ENCODE results near the gene ADAMTSL1. TPM values are rescaled to one million over a fixed set of nuclear protein-coding genes. Genes with fewer than 3 reads are reported as not detected.
"Not testable (repeated sequence)": the region's sequence is repeated elsewhere in the genome, so short reads cannot be mapped to it uniquely, and the experiment has no call there.

ADAMTSL1 gene
- total RNA-seq, 8 experiments from 2014 or later: 5.3 to 87.8 (median 11.5) TPM

DNA sequence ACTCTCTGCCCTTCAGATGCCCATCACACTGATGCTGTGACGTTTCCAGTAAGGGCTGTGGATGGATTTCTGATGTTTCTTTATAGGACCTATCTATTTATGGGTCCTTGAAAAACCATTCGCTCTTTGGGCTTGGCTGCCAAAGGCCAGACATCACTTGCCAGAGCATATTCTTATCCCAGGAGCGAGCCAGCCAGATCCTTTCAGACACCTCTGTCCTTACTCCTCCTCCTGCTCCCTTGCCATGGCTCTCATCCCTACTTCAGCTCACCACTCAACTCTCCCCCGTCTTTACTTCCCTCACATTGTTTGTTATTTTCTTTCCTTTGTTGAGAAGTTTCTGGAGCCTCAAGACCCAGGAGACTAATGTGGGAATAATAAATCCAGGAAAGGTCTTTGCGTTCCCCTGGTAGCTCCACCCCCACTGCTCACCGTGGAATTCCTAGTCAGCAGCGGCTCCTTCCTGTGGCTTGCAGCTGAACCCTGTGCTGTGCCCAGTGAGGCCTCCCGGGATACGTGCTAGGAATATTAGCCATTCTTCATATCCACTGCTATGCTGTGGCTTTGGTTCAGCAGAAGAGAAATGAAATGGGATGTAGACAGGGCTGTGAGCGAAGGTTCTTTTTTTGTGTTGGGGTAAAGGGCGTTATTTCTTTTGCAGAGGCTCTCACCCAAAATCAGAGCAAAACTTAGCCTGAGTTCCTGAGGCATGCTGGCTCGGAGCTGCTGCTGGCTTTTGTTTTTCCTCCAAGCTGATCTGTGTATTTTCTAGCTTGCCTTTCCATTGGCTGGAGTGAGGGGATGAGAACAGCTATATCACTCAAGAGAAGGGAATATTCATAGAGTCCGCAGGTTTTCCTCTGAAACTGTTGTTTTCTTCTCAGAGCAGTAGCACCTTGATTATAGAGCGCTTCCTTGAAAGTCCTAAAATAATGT is 387.9 kb downstream of the ADAMTSL1 start:
- peak; percentile 27 to 96 (median 90) for ATAC-seq (replicated peaks in 6 of 8)
- no peak overlapping the region for H3K4me3 ChIP-seq
- 8 to 100% (median 69%) methylated on average over 1 to 10 of the region's 14 CpGs for WGBS, 10 experiments
- H3K4me1 ChIP-seq (replicated peaks in 1 of 2): peaks cover 5 to 6% of the 10 kb centered on the region in 2 donors
- in situ Hi-C loops (cut with MboI; ENCODE audit: low pct_unique_long_range_greater_than_20kb in 2 of 9, low sequenced_read_pairs in 9 of 9, unreplicated experiment in 9 of 9): no loop called here
- no peak overlapping the region for H3K27ac ChIP-seq

DNA sequence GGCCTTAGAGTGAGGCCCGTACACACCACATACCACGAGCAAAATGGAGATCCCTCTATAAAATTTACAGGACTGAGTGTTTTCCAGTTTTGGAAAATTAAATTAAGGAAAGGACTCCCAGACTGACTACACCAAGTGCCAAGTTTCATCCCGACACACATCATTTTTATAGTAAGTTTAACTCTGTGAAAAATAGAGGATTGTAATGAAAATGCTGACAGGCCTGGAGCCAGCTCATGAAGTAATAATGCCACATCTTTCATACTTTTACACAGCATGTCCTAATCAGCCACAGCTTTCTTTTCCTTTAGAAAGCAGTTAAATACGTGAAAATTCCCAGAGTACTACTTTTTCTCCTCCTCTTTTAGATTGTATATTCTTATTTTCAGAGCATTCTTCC is 389.8 kb downstream of the ADAMTSL1 start:
- 0 to 100% (median 84%) methylated on average over 2 to 4 of the region's 4 CpGs; no CpG with 5 or more reads in 1 of the 10 experiments for WGBS, 10 experiments
- Histone ChIP-seq H3K27ac (no peak overlapping the region), H3K4me1 (replicated peaks in 1 of 2) (peaks cover 5 to 6% of the 10 kb centered on the region in 2 donors), H3K4me3 (no peak overlapping the region)
- in situ Hi-C loops (cut with MboI; ENCODE audit: low pct_unique_long_range_greater_than_20kb in 2 of 9, low sequenced_read_pairs in 9 of 9, unreplicated experiment in 9 of 9): no loop called here
- ATAC-seq (replicated peaks in 6 of 8): no peak

DNA sequence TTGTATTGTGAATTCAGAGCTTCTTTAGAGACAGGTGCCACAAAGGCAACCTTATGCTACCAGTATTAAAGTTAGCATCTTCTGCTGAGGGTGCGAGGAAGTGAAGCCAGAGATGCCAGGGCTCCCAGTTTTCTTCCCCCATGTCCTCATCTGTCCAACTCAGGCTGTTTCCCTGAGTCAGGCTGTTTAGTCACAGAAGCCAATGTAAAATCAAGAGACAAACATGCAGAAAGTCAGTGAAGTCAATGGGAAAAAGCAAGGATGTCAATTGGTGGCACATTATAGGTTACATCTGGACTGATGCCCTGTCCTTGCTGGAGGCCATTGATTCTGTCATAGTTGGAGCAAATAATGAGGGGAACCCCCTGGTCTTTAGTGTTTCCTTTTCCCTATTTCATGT is 390.6 kb downstream of the ADAMTSL1 start:
- in situ Hi-C loops (cut with MboI; ENCODE audit: low pct_unique_long_range_greater_than_20kb in 2 of 9, low sequenced_read_pairs in 9 of 9, unreplicated experiment in 9 of 9): no loop called here
- Histone ChIP-seq H3K4me1 (replicated peaks in 1 of 2) (peaks cover 5 to 6% of the 10 kb centered on the region in 2 donors), H3K27ac (no peak overlapping the region), H3K4me3 (no peak overlapping the region)
- no peak for ATAC-seq (replicated peaks in 6 of 8)
- 71 to 100% (median 100%) methylated on average over 1 of the region's 1 CpG; no CpG with 5 or more reads in 3 of the 10 experiments for WGBS, 10 experiments

DNA sequence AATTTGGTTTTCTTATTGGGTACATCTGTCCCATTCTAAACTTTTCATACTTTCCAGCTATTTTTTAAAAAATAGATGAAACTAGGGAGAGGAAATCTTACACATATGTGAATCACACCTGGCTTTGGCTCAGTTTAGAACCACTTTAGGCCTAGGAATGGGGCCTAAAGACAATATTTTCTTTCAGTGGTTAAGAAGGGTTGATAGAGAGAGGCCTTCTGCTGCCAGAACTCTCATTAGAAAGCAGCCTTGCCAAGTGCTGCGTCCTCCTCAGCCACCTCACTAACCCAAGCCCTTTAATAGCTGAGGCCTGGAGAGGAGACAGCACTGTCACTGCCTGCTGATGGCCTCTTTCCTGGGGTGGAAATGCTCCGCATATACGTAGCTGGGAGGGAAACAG is 391.6 kb downstream of the ADAMTSL1 start:
- in situ Hi-C loops (cut with MboI; ENCODE audit: low pct_unique_long_range_greater_than_20kb in 2 of 9, low sequenced_read_pairs in 9 of 9, unreplicated experiment in 9 of 9): no loop called here
- 67 to 100% (median 87%) methylated on average over 1 to 3 of the region's 3 CpGs; no CpG with 5 or more reads in 3 of the 10 experiments for WGBS, 10 experiments
- ATAC-seq (replicated peaks in 6 of 8): peak in 1 of 8 experiments; percentile 4

DNA sequence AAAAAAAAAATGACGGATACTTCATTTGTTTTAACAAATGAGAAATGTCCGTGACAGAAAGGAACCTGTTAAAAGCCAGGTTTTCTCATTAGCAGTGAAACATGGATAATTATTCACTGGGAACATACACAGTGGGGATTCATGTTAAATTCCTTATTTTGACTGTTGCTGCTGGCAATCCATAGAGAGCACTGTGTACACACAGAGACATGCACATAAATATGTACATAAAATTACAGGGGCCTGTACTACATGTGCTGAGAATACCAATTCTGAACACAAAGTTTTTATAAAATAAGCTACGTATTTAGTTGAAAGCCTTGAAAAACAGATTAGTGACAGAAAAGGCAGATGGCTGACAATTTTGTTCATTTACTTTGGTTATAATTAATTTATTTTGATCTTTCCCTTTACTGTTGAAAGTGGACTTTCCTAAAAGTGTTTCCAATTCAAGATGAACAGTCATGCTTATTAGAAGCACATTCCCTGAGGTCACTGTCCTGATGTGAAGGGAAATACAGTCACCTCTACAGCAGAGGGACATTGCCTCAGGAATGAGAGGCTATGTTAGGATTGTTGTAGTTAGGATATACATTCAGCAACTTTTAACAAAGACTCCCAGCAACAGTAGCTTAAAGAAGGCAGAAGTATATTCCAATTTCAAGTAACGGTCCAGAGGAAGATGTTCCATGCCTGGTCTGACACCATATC is 392.3 kb downstream of the ADAMTSL1 start:
- in situ Hi-C loops (cut with MboI; ENCODE audit: low pct_unique_long_range_greater_than_20kb in 2 of 9, low sequenced_read_pairs in 9 of 9, unreplicated experiment in 9 of 9): no loop called here
- WGBS, 10 experiments: 14 to 100% (median 83%) methylated on average over 2 to 4 of the region's 4 CpGs
- Histone ChIP-seq H3K27ac (no peak overlapping the region), H3K4me3 (no peak overlapping the region), H3K4me1 (replicated peaks in 1 of 2) (peaks cover 4 to 6% of the 10 kb centered on the region in 2 donors)
- ATAC-seq (replicated peaks in 6 of 8): peak in 6 of 8 experiments; percentile 38 to 99 (median 75)

More for the DNA sequence above, 391.6 kb downstream of the ADAMTSL1 start:
- peaks cover 5 to 6% of the 10 kb centered on the region in 2 donors for H3K4me1 ChIP-seq (replicated peaks in 1 of 2)
- H3K27ac ChIP-seq: no peak overlapping the region
- H3K4me3 ChIP-seq: no peak overlapping the region

DNA sequence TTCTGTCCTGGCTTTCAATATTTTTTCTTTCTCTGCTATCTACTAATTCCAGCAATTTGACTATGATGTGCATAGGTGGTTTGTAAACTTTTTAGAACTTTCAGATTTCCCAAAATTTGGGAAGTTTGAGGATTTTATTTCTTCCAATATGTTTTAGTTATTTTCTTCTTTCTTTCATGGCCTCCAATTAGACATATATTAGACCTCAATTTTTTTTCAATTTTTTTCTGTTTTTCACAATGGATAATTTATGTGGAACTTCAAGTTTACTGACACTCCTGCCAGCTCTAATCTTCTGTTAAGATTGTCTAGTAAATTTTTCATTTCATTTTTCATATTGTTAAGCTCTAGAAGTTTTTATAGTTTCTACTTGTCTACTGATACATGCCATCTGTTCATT is 395.8 kb downstream of the ADAMTSL1 start:
- no peak for ATAC-seq (replicated peaks in 6 of 8)
- H3K4me1 ChIP-seq (replicated peaks in 1 of 2): no peaks in the 10 kb centered on the region
- no peak overlapping the region for H3K27ac ChIP-seq
- in situ Hi-C loops (cut with MboI; ENCODE audit: low pct_unique_long_range_greater_than_20kb in 2 of 9, low sequenced_read_pairs in 9 of 9, unreplicated experiment in 9 of 9): no loop called here
- H3K4me3 ChIP-seq: no peak overlapping the region

DNA sequence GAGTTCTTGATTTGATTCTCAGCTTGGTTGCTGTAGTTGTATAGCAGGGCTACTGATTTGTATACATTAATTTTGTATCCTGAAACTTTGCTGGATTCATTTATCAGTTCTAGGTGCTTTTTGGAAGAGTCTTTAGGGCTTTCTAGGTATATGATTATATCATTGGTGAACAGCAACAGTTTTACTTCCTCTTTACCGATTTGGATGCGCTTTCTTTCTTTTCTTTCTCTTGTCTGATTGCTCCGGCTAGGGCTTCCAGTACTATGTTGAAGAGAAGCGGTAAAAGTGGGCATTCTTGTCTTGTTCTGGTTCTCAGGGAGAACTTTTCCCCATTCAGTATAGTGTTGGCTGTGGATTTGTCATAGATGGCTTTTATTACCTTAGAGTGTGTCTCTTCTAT is 400.1 kb downstream of the ADAMTSL1 start:
- in situ Hi-C loops (cut with MboI; ENCODE audit: low pct_unique_long_range_greater_than_20kb in 2 of 9, low sequenced_read_pairs in 9 of 9, unreplicated experiment in 9 of 9): no loop called here
- WGBS, 10 experiments: 90 to 100% (median 97%) methylated on average over 1 to 4 of the region's 4 CpGs; no CpG with 5 or more reads in 2 of the 10 experiments

DNA sequence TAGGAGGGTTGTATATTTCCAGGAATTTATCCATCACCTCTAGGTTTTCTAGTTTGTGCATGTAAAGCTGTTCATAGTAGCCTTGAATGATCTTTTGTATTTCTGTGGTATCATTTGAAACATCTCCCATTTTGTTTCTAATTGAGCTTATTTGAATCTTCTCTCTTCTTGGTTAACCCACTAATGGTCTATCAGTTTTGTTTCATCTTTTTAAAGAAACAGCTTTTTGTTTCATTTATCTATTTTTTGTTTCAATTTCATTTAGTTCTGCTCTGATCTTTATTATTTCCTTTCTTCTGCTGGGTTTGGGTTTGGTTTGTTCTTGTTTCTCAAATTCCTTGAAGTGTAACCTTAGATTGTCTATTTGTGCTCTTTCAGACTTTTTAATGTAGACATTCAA is 401.0 kb downstream of the ADAMTSL1 start:
- H3K4me3 ChIP-seq; H3K27ac ChIP-seq; ATAC-seq (replicated peaks in 6 of 8); H3K4me1 ChIP-seq (replicated peaks in 1 of 2): not testable (repeated sequence)
- in situ Hi-C loops (cut with MboI; ENCODE audit: low pct_unique_long_range_greater_than_20kb in 2 of 9, low sequenced_read_pairs in 9 of 9, unreplicated experiment in 9 of 9): loop anchor here in 1 of 9 experiments (25.0 kb wide), 1 partner anchor 112 kb away; no protein-coding TSS in a partner anchor

More for the DNA sequence above, 400.1 kb downstream of the ADAMTSL1 start:
- Histone ChIP-seq H3K4me3 (no peak overlapping the region), H3K27ac (no peak overlapping the region), H3K4me1 (replicated peaks in 1 of 2) (no peaks in the 10 kb centered on the region)
- no peak for ATAC-seq (replicated peaks in 6 of 8)

DNA sequence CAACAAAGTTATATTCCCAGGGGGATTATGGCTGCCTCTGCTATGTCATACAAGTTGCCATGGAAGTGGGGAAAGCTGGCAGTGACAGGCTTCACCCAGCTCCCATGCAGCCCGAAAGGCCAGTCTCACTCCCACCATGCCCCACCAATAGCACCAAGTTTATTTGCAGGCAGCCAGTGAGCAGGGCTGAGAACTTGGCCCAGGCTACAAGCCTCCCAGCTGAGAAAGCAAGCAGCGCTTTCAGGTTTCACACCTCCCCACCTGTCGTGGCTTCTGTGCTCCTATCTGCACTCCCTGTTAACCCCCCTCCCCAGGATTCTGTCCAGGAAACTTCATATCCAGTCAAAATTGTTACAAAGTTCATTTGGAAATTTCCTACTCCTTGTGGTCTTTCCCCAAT is 404.0 kb downstream of the ADAMTSL1 start:
- 85 to 100% (median 86%) methylated on average over 2 of the region's 3 CpGs; no CpG with 5 or more reads in 7 of the 10 experiments for WGBS, 10 experiments
- no peak for ATAC-seq (replicated peaks in 6 of 8)
- no peaks in the 10 kb centered on the region for H3K4me1 ChIP-seq (replicated peaks in 1 of 2)
- no peak overlapping the region for H3K27ac ChIP-seq
- H3K4me3 ChIP-seq: no peak overlapping the region
- in situ Hi-C loops (cut with MboI; ENCODE audit: low pct_unique_long_range_greater_than_20kb in 2 of 9, low sequenced_read_pairs in 9 of 9, unreplicated experiment in 9 of 9): loop anchor here in 1 of 9 experiments (25.0 kb wide), 1 partner anchor 109 kb away; no protein-coding TSS in a partner anchor

DNA sequence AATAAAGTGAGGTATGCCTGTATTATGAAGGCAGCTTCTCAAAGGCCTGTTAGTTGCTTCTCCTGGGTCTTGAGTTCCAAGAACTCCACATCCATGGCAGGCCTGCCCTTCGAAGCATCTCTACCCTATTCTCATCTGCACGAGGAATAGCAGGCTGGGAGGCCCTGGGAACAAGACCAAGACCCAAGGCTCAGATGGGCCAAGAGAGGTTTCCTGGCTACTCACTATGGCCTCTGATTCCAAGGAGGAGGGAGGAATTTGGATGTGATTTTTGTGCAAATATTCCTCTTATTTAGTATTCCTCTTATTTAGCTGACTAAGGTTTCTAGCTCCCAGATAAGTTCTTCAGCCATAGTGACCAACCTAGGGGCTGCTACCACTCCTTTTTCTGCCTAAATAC is 407.8 kb downstream of the ADAMTSL1 start:
- in situ Hi-C loops (cut with MboI; ENCODE audit: low pct_unique_long_range_greater_than_20kb in 2 of 9, low sequenced_read_pairs in 9 of 9, unreplicated experiment in 9 of 9): loop anchor here in 1 of 9 experiments (25.0 kb wide), 1 partner anchor 106 kb away; no protein-coding TSS in a partner anchor
- ATAC-seq (replicated peaks in 6 of 8): no peak
- WGBS, 10 experiments: 0 to 100% (median 76%) methylated on average over 1 to 2 of the region's 2 CpGs; no CpG with 5 or more reads in 6 of the 10 experiments
- no peaks in the 10 kb centered on the region for H3K4me1 ChIP-seq (replicated peaks in 1 of 2)
- no peak overlapping the region for H3K4me3 ChIP-seq
- H3K27ac ChIP-seq: no peak overlapping the region

DNA sequence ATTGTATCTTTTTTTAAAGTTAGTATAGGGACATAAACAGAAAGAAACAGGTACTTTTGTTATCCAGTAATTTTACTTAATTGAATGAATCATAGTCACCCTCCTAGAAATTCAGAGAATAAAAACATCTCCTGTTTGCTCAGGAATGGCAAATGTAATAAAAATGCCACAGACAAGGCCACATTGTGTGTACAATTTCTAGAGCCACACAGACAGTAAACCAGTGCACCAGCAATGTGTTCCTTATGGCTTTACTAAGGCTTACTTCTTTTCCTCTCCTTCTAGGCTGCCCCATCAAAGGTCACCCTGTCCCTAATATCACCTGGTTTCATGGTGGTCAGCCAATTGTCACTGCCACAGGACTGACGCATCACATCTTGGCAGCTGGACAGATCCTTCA is 413.6 kb downstream of the ADAMTSL1 start:
- WGBS, 10 experiments: no CpG with 5 or more reads among the region's 1 CpG
- Histone ChIP-seq H3K27ac (no peak overlapping the region), H3K4me3 (no peak overlapping the region), H3K4me1 (replicated peaks in 1 of 2) (no peaks in the 10 kb centered on the region)
- no peak for ATAC-seq (replicated peaks in 6 of 8)
- in situ Hi-C loops (cut with MboI; ENCODE audit: low pct_unique_long_range_greater_than_20kb in 2 of 9, low sequenced_read_pairs in 9 of 9, unreplicated experiment in 9 of 9): loop anchor here in 1 of 9 experiments (25.0 kb wide), 1 partner anchor 100 kb away; no protein-coding TSS in a partner anchor

DNA sequence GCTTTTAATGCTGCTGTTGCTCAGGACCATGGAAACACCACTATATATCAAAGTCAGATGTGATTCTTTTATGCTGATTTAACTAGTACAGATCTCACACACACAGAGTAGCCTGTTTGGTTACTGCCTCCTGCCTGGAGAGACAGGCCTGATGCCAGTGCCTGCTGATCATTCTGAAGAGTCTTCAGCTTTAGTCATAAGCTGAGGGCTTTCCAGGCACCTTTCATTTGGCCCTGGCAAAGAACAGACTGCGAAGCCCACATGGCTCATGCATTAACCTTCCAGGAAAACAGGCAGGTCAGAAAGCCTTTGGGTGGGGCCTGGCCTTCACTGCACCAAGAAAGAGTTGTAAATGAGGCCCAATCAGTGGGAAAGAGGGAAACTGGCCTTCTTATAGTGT is 414.3 kb downstream of the ADAMTSL1 start:
- 86% methylated on average over 1 of the region's 1 CpG; no CpG with 5 or more reads in 9 of the 10 experiments for WGBS, 10 experiments
- H3K27ac ChIP-seq: no peak overlapping the region
- peak in 4 of 8 experiments; percentile 47 to 88 (median 84) for ATAC-seq (replicated peaks in 6 of 8)
- H3K4me3 ChIP-seq: no peak overlapping the region
- in situ Hi-C loops (cut with MboI; ENCODE audit: low pct_unique_long_range_greater_than_20kb in 2 of 9, low sequenced_read_pairs in 9 of 9, unreplicated experiment in 9 of 9): loop anchor here in 1 of 9 experiments (25.0 kb wide), 1 partner anchor 99 kb away; no protein-coding TSS in a partner anchor
- H3K4me1 ChIP-seq (replicated peaks in 1 of 2): no peaks in the 10 kb centered on the region

DNA sequence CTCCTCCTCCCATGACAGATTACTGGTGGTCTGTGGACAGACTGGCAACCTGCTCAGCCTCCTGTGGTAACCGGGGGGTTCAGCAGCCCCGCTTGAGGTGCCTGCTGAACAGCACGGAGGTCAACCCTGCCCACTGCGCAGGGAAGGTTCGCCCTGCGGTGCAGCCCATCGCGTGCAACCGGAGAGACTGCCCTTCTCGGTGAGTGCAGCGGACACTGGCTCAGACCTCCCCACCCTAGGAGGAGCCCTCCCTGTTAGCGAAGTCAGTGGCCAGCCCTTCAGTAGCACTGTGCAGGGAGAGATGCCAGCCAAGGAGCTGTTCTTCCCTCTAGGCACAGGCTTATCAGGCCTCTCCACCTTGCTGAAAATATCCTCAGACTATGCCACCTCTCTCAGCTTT is 415.6 kb downstream of the ADAMTSL1 start:
- ATAC-seq (replicated peaks in 6 of 8): peak in 1 of 8 experiments; percentile 32
- in situ Hi-C loops (cut with MboI; ENCODE audit: low pct_unique_long_range_greater_than_20kb in 2 of 9, low sequenced_read_pairs in 9 of 9, unreplicated experiment in 9 of 9): loop anchor here in 1 of 9 experiments (25.0 kb wide), 1 partner anchor 98 kb away; no protein-coding TSS in a partner anchor
- no peak overlapping the region for H3K27ac ChIP-seq
- H3K4me3 ChIP-seq: no peak overlapping the region
- 83 to 100% (median 92%) methylated on average over 2 to 10 of the region's 12 CpGs; no CpG with 5 or more reads in 6 of the 10 experiments for WGBS, 10 experiments
- H3K4me1 ChIP-seq (replicated peaks in 1 of 2): no peaks in the 10 kb centered on the region
